GM12878 (cell line): ENCODE measurements around the gene WBP11. TPM values are rescaled to one million over a fixed set of nuclear protein-coding genes. Genes with fewer than 3 reads are reported as not detected.

Source experiments
- ATAC-seq: fragments of 200-7000 bp; cut with Tn5 transposase; 3 replicates; pipeline ENCODE4 v1.9.1; 2020; ENCODE audit warnings: mild to moderate bottlenecking, moderate library complexity
- BruUV-seq: library from RNA; stranded (reverse); fragments of 400-500 nt; replicated peaks from 2 replicates; lab custom pipeline; 2021; lab: Mats Ljungman, UMichigan
- CTCF ChIA-PET: fragments of 300-600 bp; sonication (Branson Sonifier 250); formaldehyde crosslinking; extraction: SDS; loops from one replicate; lab custom pipeline; 2021; ENCODE audit warnings: inconsistent platforms; lab: Yijun Ruan, JAX
- POLR2A ChIA-PET: fragments of 350-600 bp; formaldehyde crosslinking; extraction: SDS; loops from one replicate; lab custom pipeline; 2021; ENCODE audit warnings: inconsistent platforms; lab: Charles Lee
- RAD21 ChIA-PET: fragments of 300-600 bp; sonication (Branson Sonifier 250); formaldehyde crosslinking; loops from one replicate; lab custom pipeline; 2023; ENCODE audit warnings: antibody characterized with exemption; ENCODE audit not compliant: unreplicated experiment; lab: Charles Lee
- SMC1A ChIA-PET: fragments of 300-600 bp; sonication (Branson Sonifier 250); formaldehyde crosslinking; loops from one replicate; lab custom pipeline; 2023; ENCODE audit not compliant: unreplicated experiment, uncharacterized antibody; lab: Charles Lee
- DNase-seq: peaks from one replicate; pipeline ENCODE4 v3.0.0-alpha.2; 2011; ENCODE audit warnings: low read depth, low spot score
- FAIRE-seq: peaks from 3 replicates; lab custom pipeline; 2011; peaks lifted over from hg19 to GRCh38; lab: Jason Lieb, UNC
- H2AFZ ChIP-seq: 2 replicates; pipeline ENCODE4 v1.6.0; 2011; ENCODE audit warnings: low read depth, low read length, control low read depth; ENCODE audit not compliant: control insufficient read depth
- H3K27ac ChIP-seq: 2 replicates; pipeline ENCODE4 v1.5.1; 2011; ENCODE audit warnings: control low read depth; ENCODE audit not compliant: control insufficient read depth, insufficient read depth
- H3K27me3 ChIP-seq, 2 experiments: replicated peaks in 1 of 2; 2 replicates each; pipeline versions ENCODE4 v1.6.0 to v1.6.1; 2011; ENCODE audit warnings: low read length in 1 of 2; ENCODE audit not compliant: control insufficient read depth in 2 of 2, insufficient read depth in 2 of 2
- H3K36me3 ChIP-seq, 2 experiments: 2 replicates each; pipeline ENCODE4 v1.5.1; 2011; ENCODE audit warnings: low read length in 1 of 2; ENCODE audit not compliant: control insufficient read depth in 2 of 2, insufficient read depth in 2 of 2
- H3K4me1 ChIP-seq: 2 replicates; pipeline ENCODE4 v1.6.1; 2011; ENCODE audit warnings: mild to moderate bottlenecking, low read length, moderate library complexity, mixed read lengths; ENCODE audit not compliant: control insufficient read depth, insufficient read depth
- H3K4me2 ChIP-seq: 2 replicates; pipeline ENCODE4 v1.6.0; 2011; ENCODE audit warnings: control low read depth; ENCODE audit not compliant: control insufficient read depth, insufficient read depth
- H3K4me3 ChIP-seq: fragments of 200-600 bp; sonication (generic); 2 replicates; pipeline ENCODE4 v1.5.1; 2016
- H3K79me2 ChIP-seq: 2 replicates; pipeline ENCODE4 v1.6.0; 2011; ENCODE audit warnings: low read length; ENCODE audit not compliant: control insufficient read depth, insufficient read depth
- H3K9ac ChIP-seq: 2 replicates; pipeline ENCODE4 v1.8.0; 2011; ENCODE audit warnings: low read length, control low read depth, mixed read lengths; ENCODE audit not compliant: control insufficient read depth, insufficient read depth
- H3K9me3 ChIP-seq: replicated peaks from 3 replicates; pipeline ENCODE4 v1.5.1; 2011; ENCODE audit warnings: mild to moderate bottlenecking, low read length; ENCODE audit not compliant: control insufficient read depth, insufficient read depth
- H4K20me1 ChIP-seq: 2 replicates; pipeline ENCODE4 v1.6.0; 2011; ENCODE audit not compliant: control insufficient read depth, insufficient read depth
- CBX3 ChIP-seq: fragments of 200-600 bp; sonication (generic); IDR thresholded peaks from 2 replicates; pipeline ENCODE4 v1.6.1; 2016; ENCODE audit warnings: low read depth, borderline replicate concordance
- EGR1 ChIP-seq, 2 experiments: IDR thresholded peaks; 1 replicate in 1 of 2; 2 replicates in 1 of 2; pipeline ENCODE4 v1.6.1; 2011 to 2012; ENCODE audit warnings: low read depth in 2 of 2, low read length in 2 of 2, borderline replicate concordance in 1 of 2, mild to moderate bottlenecking in 1 of 2, moderate library complexity in 1 of 2
- NFYB ChIP-seq: IDR thresholded peaks from 2 replicates; pipeline ENCODE4 v1.6.1; 2011; ENCODE audit warnings: low read depth, mild to moderate bottlenecking, low read length, improper control_type of control experiment, moderate library complexity; ENCODE audit not compliant: insufficient read depth
- PAX5 ChIP-seq: IDR thresholded peaks from 2 replicates; pipeline ENCODE4 v1.6.1; 2011; ENCODE audit warnings: low read depth, low read length, borderline replicate concordance
- RB1 ChIP-seq: fragments of 450-650 bp; formaldehyde crosslinking; IDR thresholded peaks from 2 replicates; pipeline ENCODE4 v1.6.1; 2017; ENCODE audit warnings: mild to moderate bottlenecking, borderline replicate concordance
- RBBP5 ChIP-seq: fragments of 200-600 bp; sonication (generic); conservative IDR thresholded peaks from 2 replicates; pipeline ENCODE4 v1.6.1; 2016
- ZBTB4 ChIP-seq: fragments of 450-650 bp; formaldehyde crosslinking; IDR thresholded peaks from 2 replicates; pipeline ENCODE4 v1.4.0; 2022; ENCODE audit warnings: mild to moderate bottlenecking, moderate library complexity
- ZBTB40 ChIP-seq: fragments of 450-650 bp; IDR thresholded peaks from 2 replicates; pipeline ENCODE4 v1.6.1; 2016; ENCODE audit warnings: mild to moderate bottlenecking, moderate library complexity, borderline replicate concordance
- WGBS: methylation state at CpG from one replicate; pipeline ENCODE4 v1.1.6; 2016; ENCODE audit warnings: low lambda C conversion rate; ENCODE audit not compliant: insufficient replicate concordance, insufficient coverage; ENCODE audit errors: missing lambda C conversion rate; 5-methylcytosine and 5-hydroxymethylcytosine counted together
- in situ Hi-C: fragments of 300-500 bp; cut with MboI; formaldehyde crosslinking; loops from 9 replicates; pipeline ENCODE4 v1.14.3; 2018; ENCODE audit warnings: mixed read lengths
- intact Hi-C: fragments of 100-400 bp; cut with micrococcal nuclease; formaldehyde crosslinking; loops from one replicate; pipeline ENCODE4 v1.14.2; 2022; ENCODE audit not compliant: unreplicated experiment
- polyA plus RNA-seq, 11 experiments: library from polyadenylated mRNA; depleted of rRNA in 4 of 11; unstranded in 6 of 11; stranded (reverse) in 5 of 11; fragments of >200 nt; fragmentation: Nextera tagmentation in 4 of 11; fragmentation: Illumina TruSeq in 1 of 11; extraction: Ambion mirVana in 4 of 11; extraction: Trizol in 1 of 11; gene quantifications; 1 replicate in 1 of 11; 2 replicates in 10 of 11; pipeline versions ENCODE4 v1.2.1 to v1.2.3, GENCODE V29; 2011 to 2016; ENCODE audit warnings: inconsistent platforms in 2 of 11, missing spikeins in 2 of 11, low read depth in 1 of 11
- total RNA-seq, 4 experiments: library from RNA; depleted of rRNA in 3 of 4; stranded (reverse); fragments of >200 nt in 3 of 4; fragmentation: Illumina TruSeq in 1 of 4; extraction: Trizol in 1 of 4; gene quantifications; 2 replicates each; pipeline versions ENCODE4 v1.2.1 to v1.2.3, GENCODE V29; 2013 to 2021
- TF ChIP-seq, protein P1 (sequence below): fragments of 450-650 bp; IDR thresholded peaks from 2 replicates; pipeline ENCODE4 v1.6.1; 2016; ENCODE audit warnings: mild to moderate bottlenecking
- TF ChIP-seq, protein P2 (sequence below): fragments of 450-650 bp; IDR thresholded peaks from 2 replicates; pipeline ENCODE4 v1.6.1; 2017; ENCODE audit warnings: mild to moderate bottlenecking

The WBP11 gene
- total and polyA plus RNA-seq, 10 of the 15 experiments (the other 5 are each of a cell fraction or from before 2014, with no cell fraction given), result 11.5 to 107 (median 29.1) TPM

DNA sequence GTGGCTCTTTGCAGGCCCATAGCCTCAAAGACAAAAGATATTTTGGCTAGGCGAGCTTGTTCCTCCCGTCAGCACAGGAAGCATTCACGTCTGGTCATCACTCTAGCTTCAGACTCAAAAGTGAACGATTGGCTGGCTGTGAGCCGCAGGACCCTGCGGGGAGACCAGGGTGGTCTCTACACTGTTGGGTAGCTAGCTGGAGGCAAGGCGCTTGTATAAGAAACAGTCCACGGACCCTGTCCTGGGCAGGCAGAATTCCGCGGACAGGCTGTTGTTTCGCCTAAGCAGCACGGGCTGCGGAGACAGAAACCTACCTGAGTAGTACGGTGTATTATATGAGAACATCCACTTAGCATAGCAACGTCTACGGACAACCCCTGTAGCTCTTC lies 29.6 kb downstream of the WBP11 start (continued):
- no peak for TF ChIP-seq CBX3
- no peak for TF ChIP-seq RB1
- TF ChIP-seq RBBP5, result no peak
- TF ChIP-seq PAX5, result no peak
- TF ChIP-seq, protein P1, sequence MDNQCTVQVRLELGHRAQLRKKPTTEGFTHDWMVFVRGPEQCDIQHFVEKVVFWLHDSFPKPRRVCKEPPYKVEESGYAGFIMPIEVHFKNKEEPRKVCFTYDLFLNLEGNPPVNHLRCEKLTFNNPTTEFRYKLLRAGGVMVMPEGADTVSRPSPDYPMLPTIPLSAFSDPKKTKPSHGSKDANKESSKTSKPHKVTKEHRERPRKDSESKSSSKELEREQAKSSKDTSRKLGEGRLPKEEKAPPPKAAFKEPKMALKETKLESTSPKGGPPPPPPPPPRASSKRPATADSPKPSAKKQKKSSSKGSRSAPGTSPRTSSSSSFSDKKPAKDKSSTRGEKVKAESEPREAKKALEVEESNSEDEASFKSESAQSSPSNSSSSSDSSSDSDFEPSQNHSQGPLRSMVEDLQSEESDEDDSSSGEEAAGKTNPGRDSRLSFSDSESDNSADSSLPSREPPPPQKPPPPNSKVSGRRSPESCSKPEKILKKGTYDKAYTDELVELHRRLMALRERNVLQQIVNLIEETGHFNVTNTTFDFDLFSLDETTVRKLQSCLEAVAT, result no peak; the same call in 1 of the 2 replicates

DNA sequence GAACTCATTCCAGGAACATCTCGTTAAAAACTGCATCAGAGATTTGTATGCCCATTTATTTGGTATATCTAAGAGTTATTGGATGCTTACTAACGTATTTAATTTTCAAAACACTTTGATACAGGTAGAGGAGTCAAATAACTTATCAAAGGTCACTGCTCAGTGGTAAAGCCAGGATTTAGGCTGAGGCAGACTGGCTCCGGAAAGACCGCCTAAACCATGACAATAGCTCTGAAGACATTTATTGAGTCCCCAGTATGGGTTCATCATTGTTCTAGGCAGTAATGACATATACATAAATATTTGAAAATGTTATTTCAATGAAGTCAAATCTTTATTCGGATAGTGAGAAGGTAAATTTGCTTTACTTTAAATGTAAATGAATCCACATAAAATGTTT lies 30.3 kb downstream of the WBP11 start:
- ChIA-PET POLR2A (interaction anchor here (0.7 to 4.3 kb wide), 7 partner anchors 9 to 267 kb away, joined by 3 to 24 read pairs (median 4); partner anchors contain the start of genes C12orf60 and WBP11), SMC1A (interaction anchor here (1.0 to 1.4 kb wide), 5 partner anchors 9 to 533 kb away, joined by 3 to 8 read pairs (median 4); partner anchors contain the start of genes C12orf60 and WBP11), RAD21 (interaction anchor here (0.6 to 9.5 kb wide), 4 partner anchors 8 to 211 kb away, joined by 3 to 89 read pairs (median 7); partner anchors contain the start of genes C12orf60 and WBP11), CTCF (interaction anchor here (0.6 to 3.2 kb wide), 7 partner anchors 8 to 535 kb away, joined by 3 to 19 read pairs (median 3); no protein-coding TSS in a partner anchor)
- Histone ChIP-seq H3K79me2 (peaks cover 47% of the 10 kb centered on the region), H3K4me3 (no peak overlapping the region), H3K4me2 (peak overlapping the region; percentile 21; the same call in 1 of the 2 replicates), H3K27me3 (no peaks in the 10 kb centered on the region), H3K36me3 (peaks cover 0 to under 1% of the 10 kb centered on the region in 2 experiments; a peak in 1 of 4 replicates), H3K4me1 (peaks cover 5% of the 10 kb centered on the region), H3K27ac (no peak overlapping the region), H2AFZ (no peak overlapping the region), H4K20me1 (no peaks in the 10 kb centered on the region), H3K9me3 (no peaks in the 10 kb centered on the region; the same call in 2 of the 3 replicates), H3K9ac (no peak overlapping the region)
- in situ Hi-C loops, result loop anchor here (10.0 to 25.0 kb wide), 2 partner anchors 182 to 1864 kb away; no protein-coding TSS in a partner anchor
- DNase-seq (no peak), ATAC-seq (no peak), FAIRE-seq (no peak)
- BruUV-seq, result no TSS peak
- TF ChIP-seq, protein P2, sequence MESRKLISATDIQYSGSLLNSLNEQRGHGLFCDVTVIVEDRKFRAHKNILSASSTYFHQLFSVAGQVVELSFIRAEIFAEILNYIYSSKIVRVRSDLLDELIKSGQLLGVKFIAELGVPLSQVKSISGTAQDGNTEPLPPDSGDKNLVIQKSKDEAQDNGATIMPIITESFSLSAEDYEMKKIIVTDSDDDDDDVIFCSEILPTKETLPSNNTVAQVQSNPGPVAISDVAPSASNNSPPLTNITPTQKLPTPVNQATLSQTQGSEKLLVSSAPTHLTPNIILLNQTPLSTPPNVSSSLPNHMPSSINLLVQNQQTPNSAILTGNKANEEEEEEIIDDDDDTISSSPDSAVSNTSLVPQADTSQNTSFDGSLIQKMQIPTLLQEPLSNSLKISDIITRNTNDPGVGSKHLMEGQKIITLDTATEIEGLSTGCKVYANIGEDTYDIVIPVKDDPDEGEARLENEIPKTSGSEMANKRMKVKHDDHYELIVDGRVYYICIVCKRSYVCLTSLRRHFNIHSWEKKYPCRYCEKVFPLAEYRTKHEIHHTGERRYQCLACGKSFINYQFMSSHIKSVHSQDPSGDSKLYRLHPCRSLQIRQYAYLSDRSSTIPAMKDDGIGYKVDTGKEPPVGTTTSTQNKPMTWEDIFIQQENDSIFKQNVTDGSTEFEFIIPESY, result no peak
- TF ChIP-seq ZBTB4 (CRISPR knock-in tag), result no peak
- no peak for TF ChIP-seq ZBTB40
- no peak for TF ChIP-seq EGR1 (IDR thresholded peaks at IDR 0.05; ENCODE audit: borderline replicate concordance in 1 of 2, low read depth in 2 of 2, low read length in 2 of 2)
- TF ChIP-seq NFYB, result no peak
- 85% methylated on average over 5 of the region's 5 CpGs for WGBS
- intact Hi-C loops, result loop anchor here (5.0 kb wide), 5 partner anchors 219 to 1109 kb away; partner anchors contain the start of genes ATF7IP and STRAP
